Stimulated activated CD8-positive, alpha-beta memory T cell treated with anti-CD3 and anti-CD28 coated beads, Interleukin-7, amount 100 ng/mL, for 4 hours (primary cell): ENCODE measurements around the gene SSBP3.

Source experiments
- DNase-seq, 2 donors: peaks; one replicate each; pipeline ENCODE4 v3.0.0-alpha.2; 2020; ENCODE audit warnings: low read depth in 2 of 2

Gene SSBP3

DNA sequence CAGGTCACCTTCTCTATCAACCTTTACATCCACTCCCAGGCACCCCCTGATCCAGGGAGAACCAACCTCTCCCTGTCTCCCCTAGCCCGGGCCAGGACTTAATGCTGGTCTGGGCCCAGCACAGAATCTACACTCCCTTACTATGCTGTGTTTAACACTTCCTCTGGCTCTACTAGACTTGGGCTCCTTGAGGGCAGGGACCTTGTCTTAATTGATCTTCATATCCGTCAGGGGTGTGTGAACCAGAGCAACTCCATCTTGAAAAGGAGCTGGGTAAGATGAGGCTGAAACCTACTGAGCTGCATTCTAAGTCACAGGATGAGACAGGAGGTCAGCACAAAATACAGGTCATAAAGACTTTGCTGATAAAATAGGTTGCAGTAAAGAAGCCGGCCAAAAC lies 98.9 kb downstream of the SSBP3 start:
- no peak for DNase-seq

DNA sequence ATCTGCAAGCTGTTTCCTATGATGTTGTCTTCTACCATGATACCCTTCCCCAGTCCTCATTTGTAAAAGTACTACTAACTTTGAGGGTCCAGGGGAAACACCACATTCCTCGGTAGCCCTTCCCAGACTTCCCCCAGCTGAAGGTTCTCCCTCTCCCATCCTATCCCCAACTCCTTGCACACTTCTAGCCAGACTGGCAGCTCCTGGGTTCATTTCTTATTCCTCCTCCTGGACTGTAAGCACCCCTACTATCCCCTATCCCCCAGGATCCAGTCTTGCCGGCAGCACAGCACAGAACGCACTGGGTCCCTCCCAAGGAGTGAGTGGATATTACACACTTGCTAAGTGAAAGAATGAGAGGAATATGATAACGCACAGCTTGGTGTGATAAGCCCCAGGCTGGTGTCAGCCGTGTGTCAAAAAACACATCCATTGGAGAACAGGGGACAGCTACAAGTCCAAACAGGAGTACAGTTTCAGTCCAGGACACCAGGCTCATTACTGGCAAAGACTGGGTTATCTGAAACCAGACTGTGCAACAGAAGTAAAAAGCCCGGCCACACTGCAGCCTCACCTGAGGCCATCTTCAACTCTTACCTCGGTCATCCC lies 100.2 kb downstream of the SSBP3 start:
- no peak for DNase-seq

DNA sequence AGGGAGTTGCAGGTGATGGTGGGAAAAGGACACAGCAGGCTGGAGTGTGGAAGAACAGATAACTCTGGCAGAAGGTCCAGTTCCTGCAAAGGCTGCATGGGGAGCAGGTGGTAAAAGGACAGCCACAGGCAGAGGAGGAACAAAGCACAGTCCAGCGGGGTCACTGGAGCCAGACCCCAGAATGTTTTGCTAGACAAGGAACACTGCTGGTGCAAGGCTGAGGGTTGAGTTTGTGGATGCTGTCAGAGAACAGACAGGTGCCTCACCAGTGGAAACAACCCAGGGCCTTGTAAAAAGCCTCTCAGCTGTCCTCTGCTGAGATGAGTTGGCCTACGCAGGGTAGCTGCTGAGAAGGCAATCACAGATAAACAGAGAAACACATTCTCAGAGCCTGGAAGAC lies 101.7 kb downstream of the SSBP3 start:
- no peak for DNase-seq

DNA sequence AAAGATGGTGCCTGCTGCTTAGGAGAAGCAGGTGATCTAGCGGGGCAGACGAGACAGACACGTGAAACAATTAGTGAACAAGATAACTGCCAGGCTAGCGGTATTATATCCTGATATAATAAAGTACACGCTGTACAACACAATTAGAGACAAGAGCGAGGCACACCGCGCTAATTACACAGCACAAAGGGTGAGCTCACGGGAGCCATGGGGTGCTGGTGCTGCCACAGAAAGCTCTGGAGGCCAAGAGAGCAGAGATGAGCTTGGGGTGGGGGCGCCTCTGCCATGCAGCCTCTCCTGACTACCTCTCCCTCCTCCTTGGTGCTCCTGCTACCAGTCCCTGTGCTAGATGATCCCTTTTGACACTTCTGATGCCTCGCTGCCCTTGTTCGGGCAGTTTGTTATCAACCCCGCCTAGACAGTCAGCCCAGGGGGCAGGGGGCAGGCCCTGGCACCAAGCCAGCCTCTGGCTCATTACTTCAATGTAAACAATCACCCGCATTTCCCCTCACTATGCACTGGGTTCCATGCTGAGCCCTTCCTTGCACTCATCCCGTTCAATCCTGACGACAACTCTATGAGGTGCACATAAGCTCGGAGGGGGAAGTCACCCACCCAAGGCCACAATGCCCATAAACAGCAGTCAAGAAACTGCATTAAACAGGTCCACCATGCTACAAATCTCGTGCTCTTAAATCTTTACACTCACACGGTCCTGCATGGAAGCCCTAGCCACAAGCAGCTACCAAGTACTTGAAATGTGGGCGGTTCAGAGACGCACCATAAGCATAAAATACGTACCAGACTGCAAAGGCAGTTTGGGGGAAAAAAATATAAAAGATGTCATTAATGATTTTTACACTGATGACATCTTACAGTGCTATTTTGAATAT lies 103.0 kb downstream of the SSBP3 start:
- no peak for DNase-seq

DNA sequence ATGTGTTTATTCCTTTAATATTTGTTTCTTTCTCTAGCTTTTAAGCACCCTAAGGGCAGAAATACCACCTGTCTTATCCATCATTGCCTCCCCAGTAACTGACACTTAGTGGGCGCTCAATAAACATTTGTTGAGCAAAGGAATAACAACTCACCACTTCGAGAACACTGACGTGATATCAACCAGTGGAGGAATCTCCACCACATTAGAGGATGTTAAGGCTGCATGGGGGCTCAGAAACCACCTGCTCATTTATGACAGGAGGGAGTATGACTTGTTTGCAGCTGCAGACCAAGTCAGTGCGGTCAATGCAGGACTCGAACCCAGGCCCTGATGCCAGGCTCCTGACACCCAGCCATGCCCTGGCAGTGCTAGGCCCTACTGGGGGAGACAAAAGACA lies 103.6 kb downstream of the SSBP3 start:
- no peak for DNase-seq

DNA sequence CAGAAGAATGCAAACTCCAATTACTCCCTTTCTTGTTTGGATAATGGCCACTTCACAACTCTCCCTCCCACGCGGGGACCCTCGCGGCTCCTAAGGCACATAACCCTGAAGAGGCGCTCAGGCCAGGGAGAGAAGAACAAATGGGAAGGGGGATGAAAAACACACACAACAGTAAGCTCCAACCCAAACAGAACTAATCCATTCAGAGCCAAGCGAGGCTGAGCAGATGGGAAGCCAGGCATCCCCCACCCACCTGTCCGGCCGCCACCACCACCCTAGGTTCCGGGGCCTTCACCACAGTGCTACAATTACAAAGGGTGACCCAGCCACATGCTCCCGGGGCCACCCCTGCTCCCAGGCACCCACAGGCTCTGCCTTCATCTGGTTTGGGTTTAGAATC lies 104.7 kb downstream of the SSBP3 start:
- DNase-seq = no peak

DNA sequence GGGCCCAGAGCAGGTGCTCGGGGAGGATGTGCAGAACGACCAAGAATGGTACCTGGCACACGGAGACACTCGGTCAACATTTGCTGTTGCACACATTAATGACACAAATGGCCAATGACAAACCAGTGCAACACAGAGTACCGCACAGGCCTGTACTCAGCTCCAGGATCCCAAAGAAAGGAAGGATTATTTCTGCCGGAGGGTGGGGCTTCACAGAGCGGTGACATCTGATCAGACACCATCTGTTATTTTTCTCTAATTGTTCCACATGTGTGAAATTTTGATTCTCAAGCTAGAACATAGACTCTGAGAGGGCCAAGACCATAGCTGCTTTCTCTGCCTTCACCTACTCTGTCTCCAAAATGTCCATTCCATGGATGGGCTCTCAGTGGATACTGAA lies 105.8 kb downstream of the SSBP3 start:
- no peak for DNase-seq

DNA sequence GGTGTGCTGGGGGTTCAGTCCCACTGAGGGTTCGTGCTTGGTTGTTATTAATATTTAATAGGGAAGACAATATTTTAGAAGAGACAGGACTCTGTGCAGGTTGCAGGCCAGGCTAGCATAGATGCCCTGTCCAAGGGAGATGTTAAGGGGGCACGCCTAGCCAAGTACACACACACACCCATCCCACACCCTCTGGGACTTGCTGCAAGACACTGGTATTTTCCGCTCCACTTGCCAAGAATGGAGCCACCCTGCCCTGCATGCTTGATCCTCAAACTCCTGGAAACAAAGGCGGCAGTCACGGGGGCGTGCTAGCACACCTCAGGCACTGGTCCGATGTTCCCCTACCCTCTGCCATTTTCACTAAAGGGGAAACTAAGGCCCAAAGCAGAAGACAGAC lies 107.2 kb downstream of the SSBP3 start:
- DNase-seq = no peak

DNA sequence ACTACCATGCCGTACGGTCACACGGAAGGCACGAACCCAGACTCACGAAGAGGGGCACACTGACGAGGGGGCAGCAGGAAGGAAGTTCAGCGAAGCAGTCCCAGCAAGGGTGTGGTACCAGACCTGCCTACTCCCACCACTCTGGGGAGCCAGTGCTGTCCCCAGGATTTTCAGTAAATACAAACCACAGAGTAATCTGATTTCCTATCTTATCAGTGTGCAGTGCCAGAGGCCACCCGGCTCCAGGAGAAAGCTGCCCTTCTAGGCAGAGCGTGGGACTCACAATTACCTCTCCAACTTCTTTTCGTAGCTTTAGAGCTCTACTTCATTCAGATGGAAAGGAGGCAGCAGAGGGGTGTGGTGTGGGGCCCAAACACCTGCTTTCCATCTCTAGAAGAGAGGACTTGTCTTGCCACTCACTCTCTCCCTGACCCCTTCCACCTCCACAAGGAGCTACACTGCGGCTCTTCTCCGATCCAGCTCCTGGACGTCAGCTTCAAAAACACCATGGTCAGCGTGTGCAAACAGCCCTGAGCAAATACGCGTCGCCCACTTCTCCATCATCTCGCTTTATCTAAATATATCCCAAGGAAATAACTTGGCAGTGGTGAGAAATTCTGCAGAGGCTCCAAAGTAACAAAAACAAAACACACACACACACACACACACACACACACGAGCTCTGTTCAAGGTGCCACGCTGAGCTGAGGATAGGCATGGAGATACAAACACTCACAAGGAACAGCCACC lies 107.7 kb downstream of the SSBP3 start:
- DNase-seq = no peak

DNA sequence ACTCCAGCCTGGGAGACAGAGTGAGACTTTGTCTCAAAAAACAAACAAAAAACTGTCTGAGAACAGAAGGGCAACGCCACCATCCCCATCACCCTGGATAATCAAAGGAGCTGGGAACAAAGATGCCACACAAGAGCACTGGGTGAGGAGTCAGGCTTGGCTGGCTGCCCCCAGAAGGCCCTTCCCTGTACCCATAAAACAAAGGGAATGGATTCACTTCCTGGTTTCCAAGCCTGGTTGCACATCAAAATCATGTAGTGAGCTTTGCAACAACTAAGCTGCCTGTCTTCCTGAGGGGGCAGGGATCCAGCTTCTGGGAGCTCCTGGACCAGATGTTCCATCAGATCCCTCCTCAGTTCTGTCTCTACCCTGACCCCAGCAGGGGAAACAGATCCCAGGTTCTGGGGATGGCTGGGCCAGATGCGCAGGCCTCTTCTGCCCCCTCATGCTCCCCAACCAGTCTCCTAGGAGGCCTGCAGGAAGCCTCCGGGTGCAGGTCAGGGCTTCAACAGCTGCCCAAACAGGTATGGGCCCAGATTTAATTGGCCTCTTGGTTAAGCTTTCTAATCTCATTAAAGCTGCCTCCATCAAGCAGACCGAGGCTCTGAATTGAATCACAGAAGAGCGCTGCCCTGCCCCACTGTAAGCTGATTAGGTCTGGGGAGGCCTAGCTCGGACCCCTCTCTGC lies 108.5 kb downstream of the SSBP3 start:
- DNase-seq = no peak

DNA sequence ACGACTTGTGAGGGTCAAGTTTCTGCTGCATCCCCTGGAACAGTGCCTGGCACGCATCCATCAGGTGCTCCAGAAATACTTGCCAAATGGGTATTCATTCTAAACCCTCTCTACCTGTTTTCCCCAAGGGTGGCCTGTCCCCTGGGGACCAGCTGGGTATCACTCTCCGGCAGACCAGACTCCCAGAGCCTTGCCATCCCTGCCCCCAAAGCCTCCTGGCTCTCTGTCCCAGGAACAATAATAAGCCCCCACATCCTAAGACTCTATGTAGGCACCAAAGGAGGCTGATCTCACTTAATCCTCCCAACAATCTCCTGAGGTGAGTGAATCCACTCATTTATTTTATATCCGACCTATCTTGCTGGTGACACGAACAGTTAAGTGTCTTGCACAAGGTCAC lies 109.5 kb downstream of the SSBP3 start:
- DNase-seq = no peak

DNA sequence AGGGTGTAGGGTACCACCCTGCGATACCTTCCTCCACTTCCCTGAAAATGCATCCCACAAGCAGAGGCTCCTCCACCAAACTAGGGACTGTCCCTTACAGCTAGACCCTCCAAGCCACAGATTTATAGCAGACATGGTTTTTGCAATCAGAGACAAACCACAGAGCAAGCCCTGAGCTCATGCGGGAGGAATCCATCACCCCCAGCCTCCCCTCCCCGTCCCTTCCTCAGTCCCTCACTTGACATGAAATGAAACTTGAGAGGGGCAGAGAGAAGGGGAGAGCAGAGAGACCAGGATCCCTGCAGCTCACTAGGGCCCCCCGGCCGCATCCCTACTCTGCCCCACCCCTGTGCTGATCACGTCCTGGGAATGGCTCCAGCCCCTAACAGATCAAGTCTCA lies 111.3 kb downstream of the SSBP3 start:
- DNase-seq = no peak

DNA sequence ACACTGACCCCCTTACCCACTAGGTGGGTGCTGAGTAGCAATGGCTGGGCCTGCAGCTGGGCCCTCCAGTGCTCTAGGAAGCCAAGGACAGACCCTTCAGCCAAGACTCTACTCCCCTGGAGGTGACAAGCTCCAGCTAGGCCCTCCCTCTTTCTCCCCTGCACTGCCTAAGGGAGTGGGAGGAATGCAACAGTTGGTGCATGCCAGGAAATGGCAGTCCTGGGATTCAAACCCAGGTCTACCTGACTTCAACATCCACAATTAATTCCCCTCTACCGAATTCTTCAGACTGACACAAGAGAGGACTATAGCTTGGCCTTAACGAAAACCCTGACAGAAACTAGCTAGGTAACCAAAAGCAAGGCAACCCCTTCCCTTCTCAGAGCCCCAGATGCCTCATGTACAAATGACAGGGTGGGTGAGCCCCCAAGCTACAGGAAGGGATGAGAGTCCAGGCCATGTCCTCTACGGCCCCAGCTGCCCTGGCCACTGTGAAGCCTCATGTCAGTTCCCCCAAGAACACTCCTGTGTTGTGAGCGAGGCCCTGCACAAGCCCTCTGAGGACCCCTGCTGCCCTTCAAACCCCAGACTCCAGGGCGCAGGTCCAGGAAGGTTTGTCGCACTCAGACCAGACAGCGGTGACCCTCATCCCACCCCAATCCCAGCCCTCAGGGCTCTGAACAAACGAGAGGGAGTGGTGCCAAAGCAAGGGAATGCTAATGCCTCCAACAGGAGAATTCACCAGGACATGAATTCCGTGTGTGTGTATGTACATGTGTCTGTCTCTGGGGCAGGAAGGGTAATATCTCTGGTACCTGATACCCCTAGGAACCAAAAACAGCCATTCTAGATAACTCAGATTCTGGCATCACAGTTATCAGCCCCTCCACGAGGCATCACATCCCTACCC lies 113.9 kb downstream of the SSBP3 start:
- no peak for DNase-seq

DNA sequence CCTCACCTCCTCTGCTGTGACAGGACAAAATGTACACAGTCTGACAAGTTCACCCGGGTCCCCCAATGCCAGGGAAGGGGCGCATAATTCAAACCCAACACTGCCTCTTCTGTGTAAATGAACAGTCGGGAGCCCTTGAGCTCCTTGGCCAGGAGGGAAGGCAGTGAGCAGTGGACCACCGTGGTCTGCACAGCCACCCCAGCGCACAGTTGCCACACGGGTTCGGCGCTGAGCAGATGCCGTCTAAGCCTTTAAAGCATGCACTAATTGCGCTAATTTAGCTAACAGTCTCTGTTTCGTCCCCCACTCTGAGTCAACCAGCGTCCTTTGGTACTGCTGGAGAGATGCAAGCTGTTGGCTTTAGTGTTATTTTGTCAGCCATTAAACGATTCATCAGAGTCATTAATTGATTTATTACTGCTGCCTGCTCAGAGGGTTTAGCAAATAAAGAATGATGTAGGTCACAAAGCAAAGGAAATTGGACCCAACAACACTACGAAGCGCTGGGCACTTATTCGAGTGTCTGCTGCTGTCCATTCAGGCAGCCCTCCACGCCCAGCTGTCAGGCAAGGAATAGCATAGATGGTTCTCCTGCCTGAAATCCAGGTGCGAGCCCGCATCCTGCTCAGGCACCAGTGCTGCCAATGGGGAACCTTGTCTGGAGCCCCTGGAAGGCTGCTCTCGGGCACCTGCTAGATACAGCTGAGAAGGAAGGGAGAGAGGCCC lies 114.8 kb downstream of the SSBP3 start:
- DNase-seq = no peak

DNA sequence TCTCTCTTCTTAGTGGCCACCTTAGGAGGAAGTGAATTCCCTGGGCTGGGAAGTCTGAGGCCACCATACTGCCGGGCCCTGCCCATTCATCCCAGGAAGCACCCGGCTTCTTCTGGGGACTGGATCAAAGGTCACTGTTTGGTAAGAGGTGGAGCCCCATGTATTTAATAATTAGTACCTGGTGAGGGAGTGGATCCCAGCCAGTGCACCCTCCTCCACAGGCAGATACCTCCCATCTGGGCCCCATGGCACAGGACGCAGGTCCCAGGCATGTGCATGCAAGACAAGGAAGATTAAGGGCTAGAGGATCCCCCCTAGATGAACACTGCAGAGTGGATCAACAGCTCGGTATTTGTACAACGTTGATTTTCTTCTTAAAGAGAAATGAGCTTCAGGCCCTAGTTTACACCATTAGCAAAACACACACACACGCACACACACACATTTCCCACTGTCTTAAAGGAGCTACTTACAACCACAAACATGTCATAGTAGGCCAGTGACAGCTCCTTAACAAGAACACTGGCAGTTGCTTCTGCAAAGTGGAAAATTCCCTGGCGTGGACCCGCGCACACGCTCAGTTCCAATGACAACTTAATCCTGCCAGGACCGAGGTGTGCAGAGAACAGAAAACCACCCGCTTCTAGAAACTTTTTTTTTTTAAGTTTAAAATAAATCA lies 115.5 kb downstream of the SSBP3 start:
- no peak for DNase-seq

DNA sequence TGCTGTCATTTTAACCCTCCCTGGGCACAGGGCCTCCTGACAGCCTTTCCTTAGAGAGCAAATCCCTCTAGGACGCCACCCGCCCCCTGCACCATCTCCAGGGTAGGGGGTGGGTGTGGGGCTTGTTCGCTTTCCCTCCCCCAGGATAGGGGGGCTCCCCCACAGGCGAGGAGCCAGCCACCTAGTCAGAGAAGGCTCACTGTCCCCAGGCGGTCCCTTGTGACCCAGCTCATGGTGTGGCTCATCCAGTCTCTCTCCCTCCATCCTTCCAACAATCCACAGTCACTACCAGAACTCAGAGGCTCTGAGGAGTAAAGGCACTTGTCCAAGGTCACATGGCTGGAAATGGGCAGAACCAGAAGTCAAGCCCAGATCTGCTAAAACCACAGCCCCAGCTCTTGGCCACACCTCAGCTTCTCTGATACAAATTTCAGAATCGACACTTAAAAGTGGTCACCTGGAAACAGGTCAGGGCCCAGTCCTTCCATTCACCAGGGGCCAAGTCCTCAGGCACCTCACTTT lies 116.4 kb downstream of the SSBP3 start:
- no peak for DNase-seq

DNA sequence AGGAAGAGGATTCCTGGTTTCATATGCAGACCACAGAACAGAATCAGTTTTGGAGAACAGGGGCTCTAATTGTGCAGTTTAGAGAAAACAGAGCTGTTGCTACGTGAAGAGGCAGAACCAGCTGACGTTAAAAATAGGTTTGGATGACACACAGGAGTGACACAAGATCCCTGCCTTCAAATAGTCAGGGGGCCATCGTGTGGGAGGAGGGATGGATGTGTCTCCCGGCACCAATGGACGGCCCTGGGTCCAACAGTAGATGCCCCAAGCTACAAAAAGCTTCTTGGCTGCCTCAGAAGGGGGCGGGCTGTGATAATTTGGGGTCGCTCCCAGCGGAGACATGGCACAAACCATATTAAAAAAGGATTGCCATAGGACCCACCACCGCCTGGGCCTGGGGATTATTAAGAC lies 118.4 kb downstream of the SSBP3 start:
- DNase-seq = no peak

DNA sequence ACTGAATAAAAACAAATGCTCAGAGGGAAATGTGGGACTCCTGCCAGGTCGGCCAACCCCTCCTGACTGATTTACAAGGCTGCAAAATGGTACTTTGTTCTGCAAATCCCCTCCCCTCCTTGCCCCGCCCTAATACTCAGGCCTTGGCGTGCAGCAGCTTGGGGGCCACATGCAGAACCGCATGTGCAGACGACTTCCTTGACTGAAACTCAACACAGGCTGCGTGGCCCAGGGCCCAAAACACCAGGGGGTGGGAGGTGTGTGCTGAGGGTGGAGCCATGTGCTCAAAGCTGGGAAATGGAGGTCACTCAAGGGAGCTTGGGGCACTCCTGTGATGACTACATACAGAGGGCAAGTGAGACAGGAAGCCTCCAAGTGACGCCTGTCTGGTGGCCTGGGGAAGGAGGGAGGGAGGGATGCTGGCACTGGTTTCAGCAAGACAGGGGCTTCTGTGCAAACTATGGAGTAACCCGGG lies 119.0 kb downstream of the SSBP3 start:
- peak; percentile 38 to 57 for DNase-seq

DNA sequence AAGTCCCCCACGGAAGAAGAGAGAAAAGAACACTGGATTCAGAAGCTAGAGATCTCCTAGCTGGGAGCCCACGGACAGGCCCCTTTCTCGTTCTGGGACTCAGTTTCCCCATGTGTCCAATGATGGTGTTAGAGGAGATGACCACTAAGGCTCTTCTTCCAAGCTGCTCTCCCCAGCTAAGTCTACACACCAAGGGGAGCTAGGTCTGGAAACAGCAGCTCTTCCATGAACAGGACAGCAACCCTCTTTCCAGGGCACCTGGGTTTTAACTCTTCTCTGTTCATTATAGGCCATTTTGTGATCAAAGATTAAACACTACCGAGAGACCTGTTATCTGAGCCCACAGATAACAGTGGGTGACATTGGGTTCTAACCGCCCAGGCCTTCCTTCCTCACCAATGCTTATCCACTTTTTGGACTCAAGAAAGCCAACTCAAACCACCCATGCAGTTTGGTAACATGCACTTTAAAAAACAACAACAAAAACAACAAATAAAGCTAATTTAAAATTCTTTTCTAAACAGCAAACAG lies 120.3 kb downstream of the SSBP3 start:
- DNase-seq = no peak
